Measurements from ENCODE around the gene SIRPB1. TPM values are rescaled to one million over a fixed set of nuclear protein-coding genes. Genes with fewer than 3 reads are reported as not detected.
"Not testable (repeated sequence)": the region's sequence is repeated elsewhere in the genome, so short reads cannot be mapped to it uniquely, and the experiment has no call there.

SIRPB1 gene
- total and polyA plus RNA-seq, 8 donors: 0.05 to 3.6 (median 0.82) TPM; not detected in 1

- 75 to 91% methylated on average over 3 of the region's 3 CpGs for WGBS, 2 donors
- H3K27me3 ChIP-seq: no peaks in the 10 kb centered on the region
- DNase-seq (no peak), FAIRE-seq (no peak), ATAC-seq (no peak)
- intact Hi-C loops (cut with DNase I): no loop called here
- no peak for TF ChIP-seq CTCF (IDR thresholded peaks at IDR 0.05)
- no peak overlapping the region for H3K27ac ChIP-seq
- no peaks in the 10 kb centered on the region for H3K9me3 ChIP-seq
- no peaks in the 10 kb centered on the region for H3K36me3 ChIP-seq
- no peak overlapping the region for H3K4me3 ChIP-seq
- H3K4me1 ChIP-seq: no peaks in the 10 kb centered on the region
Measured at GRCh38 chr20:1576641-1577040, 43.2 kb downstream of the SIRPB1 start.

GRCh38 chr20:1576003-1576402, 43.8 kb downstream of the SIRPB1 start:
- H3K4me3 ChIP-seq; H3K27ac ChIP-seq; FAIRE-seq; DNase-seq; H3K4me1 ChIP-seq; intact Hi-C loops (cut with DNase I); H3K36me3 ChIP-seq; H3K9me3 ChIP-seq; H3K27me3 ChIP-seq; ATAC-seq: not testable (repeated sequence)
- WGBS, 2 donors: no CpG with 5 or more reads among the region's 1 CpG

- H3K27ac ChIP-seq; H3K4me1 ChIP-seq; ATAC-seq; H3K36me3 ChIP-seq; intact Hi-C loops (cut with DNase I); H3K4me3 ChIP-seq; H3K27me3 ChIP-seq; DNase-seq; H3K9me3 ChIP-seq; FAIRE-seq: not testable (repeated sequence)
- 63 to 72% methylated on average over 8 of the region's 8 CpGs for WGBS, 2 donors
Measured at GRCh38 chr20:1571583-1571982, 48.2 kb downstream of the SIRPB1 start.

Other genes starting within 250 kb of the SIRPB1 start
- 100 to 1,000 TPM in 1 of 6 donors, 10 to 100 TPM in 5; 40.2 to 104 (median 67.3) TPM for gene FKBP1A, start 227.0 kb downstream of the SIRPB1 start, total RNA-seq
- gene FKBP1A, start 227.0 kb downstream of the SIRPB1 start, polyA plus RNA-seq: 10 to 100 TPM; 62.1 to 86.7 TPM
- 10 to 100 TPM; 27.0 to 43.8 (median 34.3) TPM for gene NSFL1C, start 153.2 kb downstream of the SIRPB1 start, total RNA-seq
- 10 to 100 TPM; 23.7 to 32.1 TPM for gene NSFL1C, start 153.2 kb downstream of the SIRPB1 start, polyA plus RNA-seq
- gene SIRPB2, start 128.6 kb downstream of the SIRPB1 start, total RNA-seq: 1 to 10 TPM in 3 of 6 donors, under 1 TPM in 3; 0.09 to 3.4 (median 0.74) TPM
- under 1 TPM; 0.21 to 0.80 TPM for gene SIRPB2, start 128.6 kb downstream of the SIRPB1 start, polyA plus RNA-seq
- gene SIRPD, start 62.3 kb downstream of the SIRPB1 start, total RNA-seq: not detected
- not detected for gene SIRPD, start 62.3 kb downstream of the SIRPB1 start, polyA plus RNA-seq
- gene SIRPG, start 37.8 kb upstream of the SIRPB1 start, total RNA-seq: under 1 TPM in 4 of 6 donors, not detected in 2; 0.12 to 0.28 (median 0.25) TPM
- gene SIRPG, start 37.8 kb upstream of the SIRPB1 start, polyA plus RNA-seq: under 1 TPM in 1 of 2 donors, not detected in 1; 0.12 TPM